GM18502 (cell line): Measurements from ENCODE around the gene SPTB.

Source experiments
- ATAC-seq: cut with Tn5 transposase; IDR thresholded peaks from one replicate; pipeline ENCODE4 v1.9.1; 2021; ENCODE audit warnings: mild to moderate bottlenecking; ENCODE audit not compliant: unreplicated experiment, poor library complexity

The SPTB gene

DNA sequence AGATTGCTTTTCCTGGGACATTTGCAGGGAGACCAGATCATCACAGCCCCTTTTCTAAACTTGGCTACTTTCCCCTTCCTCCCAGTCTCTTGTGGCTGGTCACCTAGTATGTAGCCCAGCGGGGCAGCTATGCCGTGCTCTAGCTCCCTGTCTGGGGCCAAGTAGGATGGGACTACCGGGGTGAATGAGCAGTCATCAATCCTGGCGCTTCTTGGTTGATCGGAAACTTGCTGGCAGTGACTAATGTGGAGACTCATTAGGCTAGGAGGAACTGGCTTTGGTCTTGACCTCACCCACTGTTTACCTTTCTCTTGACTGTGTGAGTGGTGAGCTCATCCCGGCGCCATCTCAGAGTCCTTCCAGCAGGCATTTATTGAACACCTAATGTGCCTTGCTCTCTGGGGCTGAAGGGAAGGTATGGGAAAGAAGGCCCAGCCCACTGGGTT is 159.6 kb downstream of the SPTB start:
- ATAC-seq: no peak

DNA sequence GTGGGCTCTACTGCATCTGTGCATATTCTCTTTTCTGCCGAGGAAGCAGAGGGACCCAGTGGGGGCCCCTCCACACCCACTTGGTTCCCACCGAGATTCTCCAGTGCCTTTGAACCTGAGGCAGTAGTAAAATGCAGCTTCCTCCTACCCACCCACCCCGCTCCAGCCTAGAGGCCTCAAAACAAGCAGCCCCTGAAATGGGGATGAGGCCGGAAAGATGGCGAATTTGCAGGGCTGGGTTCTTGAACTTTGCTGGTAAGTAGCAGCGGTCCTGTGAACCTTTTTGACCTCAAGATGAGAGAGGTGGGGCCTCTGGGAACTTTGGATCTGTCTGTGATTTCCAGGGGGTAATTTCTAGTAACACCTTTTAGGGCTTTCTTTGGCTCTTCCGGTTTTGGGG is 160.1 kb downstream of the SPTB start:
- ATAC-seq: no peak

DNA sequence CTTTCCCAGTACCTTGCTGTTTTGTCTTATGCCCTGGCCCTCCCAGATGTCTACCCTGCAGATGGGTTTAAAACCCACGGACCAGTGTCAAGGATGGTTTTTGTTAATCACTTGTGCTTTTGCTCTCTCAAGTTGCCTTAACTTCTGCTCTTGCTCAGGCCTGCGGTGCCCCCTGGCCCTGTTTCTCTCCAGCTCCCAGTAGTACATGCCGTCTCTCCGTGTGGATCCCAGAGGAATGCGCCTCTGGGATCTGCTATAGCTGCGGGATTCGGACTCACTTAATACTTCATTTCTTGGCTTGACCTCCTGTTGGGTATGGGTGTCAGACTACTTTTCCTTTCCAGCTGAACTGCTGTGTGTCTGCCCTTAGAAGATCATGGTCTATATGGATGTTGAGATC is 160.9 kb downstream of the SPTB start:
- no peak for ATAC-seq

DNA sequence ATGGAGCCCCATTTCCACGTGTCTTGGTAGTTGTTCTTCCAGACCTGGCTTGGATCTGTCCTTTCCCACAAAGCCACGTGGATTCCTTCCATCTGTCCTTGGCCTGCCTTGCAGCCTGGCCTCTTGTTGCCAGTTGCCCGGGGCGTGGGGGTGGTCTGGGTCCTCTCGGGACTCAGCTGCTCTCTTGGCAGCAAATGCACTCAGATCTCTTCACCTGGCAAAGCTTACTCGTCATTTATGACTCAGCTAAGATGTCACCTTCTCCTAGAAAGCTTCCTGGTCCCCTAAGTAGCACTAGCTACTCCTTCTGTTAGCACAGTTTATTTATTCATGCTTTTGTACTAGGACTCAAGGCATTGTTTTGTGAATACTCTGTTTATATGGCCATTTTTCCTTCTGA is 161.8 kb downstream of the SPTB start:
- no peak for ATAC-seq

DNA sequence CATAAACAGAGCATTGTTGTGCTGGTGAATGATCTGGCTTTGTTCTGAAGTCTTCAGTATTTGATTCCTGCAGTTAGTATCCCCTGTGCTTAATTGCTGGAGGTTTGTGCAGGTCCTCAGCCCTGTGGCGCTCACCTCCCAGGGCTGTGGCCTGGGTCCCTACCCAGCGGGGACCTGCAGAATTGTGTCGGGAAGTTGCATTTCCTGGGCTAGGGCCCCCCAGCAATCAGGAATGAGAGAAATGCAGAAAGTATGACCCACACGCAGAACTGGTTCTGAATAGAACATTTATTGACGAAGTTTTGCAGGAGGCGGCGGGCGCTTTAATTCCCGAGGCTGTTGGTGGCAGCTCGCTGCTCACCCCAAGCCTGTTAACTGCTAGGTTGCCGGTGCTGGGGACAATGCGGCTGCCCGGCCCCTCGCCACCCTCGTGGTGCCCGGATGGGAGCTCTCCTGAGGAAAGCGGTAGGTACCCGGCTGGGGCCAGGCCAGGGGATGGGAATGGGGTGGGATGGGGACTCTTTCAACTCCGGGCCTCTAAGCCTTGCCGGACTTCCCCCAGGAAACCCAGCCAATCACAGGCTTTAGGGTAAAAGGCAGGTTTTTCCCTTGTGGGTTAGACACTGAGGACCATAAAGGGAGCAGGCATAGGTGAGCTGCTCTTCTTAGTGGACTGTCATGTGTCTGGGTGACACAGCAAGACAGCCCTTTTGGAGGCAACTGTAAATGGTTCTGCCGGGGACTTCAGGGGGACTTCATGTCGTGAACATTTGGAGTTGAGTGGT is 163.9 kb downstream of the SPTB start:
- ATAC-seq: no peak

DNA sequence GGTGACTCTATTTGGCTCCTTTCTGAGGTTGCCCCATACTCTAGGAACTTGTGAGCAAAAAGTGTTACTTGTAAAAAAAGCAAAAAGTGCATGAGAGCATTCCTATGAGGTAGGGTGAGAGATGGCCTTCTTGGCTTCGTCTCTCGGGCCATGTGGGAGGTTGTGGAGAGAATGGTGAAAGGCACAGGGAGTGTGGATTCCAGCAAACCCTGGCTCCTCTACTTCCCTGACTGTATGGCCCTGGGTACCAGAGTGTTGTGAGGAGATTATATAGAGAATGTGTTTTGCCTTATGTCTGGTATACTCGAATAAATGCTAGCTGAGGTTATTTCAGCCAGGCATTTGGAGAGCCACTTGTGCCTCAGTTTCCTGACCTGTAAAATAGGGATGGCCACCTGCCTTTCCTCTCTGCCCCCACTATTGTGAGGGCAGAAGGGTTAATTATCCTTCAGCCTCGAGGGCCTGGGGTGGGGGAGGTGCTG is 164.5 kb downstream of the SPTB start:
- no peak for ATAC-seq

DNA sequence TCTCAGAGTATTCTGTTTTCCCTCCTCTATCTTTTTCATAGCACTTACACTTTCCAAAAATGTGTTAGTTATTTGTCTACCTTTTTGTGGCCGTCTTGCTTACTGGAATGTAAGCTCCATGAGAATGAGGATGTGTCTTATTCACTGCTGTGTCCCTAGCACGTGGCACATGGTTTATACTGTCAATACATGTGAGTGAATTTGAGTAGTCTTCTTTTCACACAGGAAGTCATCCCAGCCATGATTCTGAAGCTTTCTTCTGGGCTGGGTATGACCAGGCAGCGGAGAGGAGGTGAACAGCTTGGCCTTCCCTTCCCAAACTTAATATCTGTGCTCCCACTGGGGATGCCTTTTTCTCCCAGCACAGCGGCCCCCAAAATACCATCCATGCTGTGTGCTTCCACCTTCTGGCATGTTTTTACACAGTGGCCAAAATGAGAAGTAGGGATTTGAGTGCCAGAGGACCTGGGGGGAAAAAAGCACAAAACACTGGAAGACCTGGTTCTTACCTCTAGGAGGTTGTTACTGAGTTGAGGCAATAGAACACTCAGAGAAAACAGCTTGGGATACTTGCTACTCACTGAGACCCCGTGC is 165.2 kb downstream of the SPTB start:
- no peak for ATAC-seq

DNA sequence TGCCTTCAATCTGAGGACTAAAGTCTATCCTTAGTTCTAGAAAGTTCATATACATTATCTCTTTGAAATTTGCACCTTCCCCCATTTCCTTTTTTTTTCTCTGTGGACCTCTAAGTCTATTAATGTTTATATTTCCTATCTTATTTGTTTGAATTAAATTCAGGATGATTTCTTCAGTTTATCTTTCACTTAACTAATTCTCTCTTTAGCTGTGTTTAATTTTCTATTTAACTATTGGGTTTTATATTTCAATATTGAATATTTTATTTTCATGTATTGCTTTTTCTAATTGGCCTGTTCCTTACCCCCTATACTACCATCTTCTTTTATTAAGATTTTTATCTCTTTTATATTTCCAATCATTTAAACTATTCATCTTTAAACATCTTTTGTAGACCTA is 166.0 kb downstream of the SPTB start:
- ATAC-seq: no peak

DNA sequence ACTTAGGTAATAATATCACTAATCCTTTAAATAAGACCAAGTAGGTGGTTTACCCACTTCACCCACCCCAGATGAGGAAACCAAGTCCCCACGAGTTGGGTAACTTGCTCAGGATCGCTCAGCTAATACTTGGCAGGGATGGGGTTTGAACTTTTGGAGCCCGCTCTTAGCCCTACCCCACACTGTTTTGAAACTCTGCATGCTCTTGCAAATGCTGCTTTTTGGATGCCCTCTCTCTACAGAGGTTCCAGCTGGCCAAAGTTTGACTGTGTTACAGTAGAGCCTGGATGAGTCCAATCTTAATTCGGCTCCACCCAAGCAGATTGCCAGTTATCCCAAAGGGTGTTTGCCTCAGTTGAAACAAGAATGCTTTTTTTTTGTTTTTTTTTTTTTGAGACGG is 168.7 kb downstream of the SPTB start:
- ATAC-seq: no peak

DNA sequence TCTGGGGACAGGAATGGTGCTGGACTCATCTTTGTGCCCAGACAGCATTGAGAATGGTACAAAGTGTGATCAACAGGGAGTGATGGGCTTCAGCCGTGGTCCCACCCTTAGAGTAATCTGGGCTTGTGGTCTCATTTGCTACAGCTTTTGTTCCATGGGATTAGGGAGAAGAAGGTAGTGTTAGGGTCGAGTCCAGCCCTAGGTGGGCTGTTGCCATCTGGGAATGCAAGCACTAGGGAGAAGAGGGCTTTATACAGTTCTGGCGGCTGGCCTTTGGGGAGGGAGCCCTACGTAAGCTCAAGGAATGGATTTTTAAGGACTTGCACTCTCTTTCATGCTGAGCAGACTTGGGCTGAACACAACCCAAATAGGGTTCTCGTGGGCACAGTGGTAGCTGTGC is 170.6 kb downstream of the SPTB start:
- no peak for ATAC-seq

DNA sequence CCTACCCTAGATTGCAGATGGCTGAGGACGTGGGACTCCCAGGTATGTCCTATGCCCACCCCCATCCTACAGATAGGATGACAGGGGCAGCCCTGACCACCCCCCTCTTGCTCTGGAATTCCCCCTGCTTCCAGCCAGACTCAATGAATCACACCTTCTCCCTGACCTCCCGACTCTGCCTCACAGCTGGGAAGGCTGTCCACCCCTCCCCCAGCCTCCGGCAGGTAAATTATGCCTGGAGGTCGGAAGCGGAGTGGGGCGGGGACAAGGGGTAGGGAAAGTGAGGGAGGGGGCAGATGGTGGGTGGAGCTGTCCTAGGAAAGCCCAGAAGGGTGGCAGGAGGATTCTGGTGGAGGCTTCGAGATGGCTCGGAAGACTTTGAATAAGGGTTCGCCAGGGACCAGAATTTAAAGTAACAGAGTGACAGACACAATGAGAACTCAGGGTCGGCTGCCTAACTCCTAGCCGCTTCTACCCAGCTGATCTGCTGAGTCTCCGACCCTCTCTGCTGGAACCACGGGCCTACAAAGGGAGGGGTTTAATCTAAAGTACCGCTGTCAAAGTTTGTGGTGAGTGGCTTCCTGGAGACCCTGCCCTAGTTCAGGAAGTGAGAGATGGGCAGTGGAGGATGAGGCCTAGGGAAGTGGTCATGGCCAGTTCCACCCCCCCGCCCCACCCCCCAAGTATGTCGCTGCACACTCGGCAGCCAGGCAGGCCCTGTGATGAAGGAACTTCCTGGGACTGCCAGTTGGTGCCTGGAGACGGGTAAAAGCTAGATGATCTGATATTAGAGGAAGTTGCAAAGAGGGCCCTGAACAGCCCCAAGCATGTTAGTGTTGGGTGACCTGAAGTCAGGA is 171.3 kb downstream of the SPTB start:
- ATAC-seq: no peak

DNA sequence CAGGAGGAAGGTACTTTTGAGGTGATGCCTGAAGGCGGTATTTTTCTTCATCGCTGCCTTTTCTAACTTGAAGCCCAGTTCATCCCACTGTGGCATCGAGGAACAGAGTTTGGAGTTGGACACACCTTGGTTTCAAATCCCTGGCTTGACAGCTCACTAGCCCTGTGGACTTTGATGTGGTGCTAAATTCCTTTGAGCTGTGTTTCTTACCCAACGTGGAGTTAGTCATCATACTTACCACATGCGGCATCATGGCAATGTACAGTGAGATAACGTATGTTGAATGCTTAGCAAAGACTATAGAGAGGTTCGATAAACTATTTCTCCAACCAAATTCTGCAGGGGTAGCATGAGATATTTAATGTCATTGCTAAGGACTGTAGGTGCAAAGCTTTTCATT is 172.0 kb downstream of the SPTB start:
- no peak for ATAC-seq

DNA sequence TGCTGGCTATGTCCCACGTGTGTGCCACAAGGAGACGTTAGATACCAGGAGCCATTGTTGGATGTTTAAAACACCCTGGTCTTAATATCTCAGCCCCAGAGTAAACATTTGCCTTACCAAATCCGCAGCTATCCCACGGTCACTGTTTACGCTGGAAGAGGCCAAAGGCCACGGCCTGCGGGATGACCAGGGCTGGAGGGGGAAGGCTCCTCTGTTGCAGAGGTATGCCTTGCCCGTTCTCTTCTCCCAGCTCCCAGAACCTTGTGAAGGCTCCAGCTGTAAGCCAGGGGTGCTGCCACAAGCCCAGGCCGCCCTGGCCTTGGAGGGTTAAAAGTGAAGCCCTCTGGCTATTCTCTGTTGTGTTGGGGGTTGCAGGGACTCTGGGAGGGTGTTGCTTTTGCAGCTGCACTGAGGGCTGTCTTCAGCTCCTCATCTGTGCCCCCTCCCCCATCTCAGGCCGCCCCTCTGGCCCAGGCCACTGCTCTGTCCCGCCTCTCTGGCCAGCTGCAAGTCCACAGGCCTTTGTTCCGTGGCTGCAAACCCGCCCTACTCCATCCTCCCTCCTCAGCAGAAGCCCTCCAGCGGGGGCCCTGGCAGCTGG is 173.0 kb downstream of the SPTB start:
- ATAC-seq: no peak

DNA sequence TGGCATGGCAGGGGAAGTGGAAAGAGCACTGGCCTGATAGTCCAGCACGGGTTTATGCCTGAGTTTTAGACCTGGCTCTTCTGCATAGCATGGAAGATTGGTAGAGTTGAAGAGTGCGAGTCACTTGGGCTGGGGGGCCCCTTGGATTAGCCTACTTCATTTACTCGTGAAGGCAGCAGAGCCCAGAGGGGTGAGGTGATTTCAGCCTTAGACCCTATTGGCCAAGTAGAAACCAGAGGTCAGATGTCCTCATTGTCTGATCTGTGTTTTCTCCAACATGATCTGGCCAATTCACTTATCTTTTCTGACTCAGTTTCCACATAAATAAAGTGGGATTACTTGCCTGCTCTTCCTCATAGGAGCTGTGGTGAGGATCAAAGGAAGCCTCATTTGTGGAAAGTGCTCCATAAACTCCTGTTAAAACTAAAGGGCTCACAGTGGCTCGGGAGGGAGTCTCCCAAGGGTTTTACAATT is 173.6 kb downstream of the SPTB start:
- no peak for ATAC-seq

DNA sequence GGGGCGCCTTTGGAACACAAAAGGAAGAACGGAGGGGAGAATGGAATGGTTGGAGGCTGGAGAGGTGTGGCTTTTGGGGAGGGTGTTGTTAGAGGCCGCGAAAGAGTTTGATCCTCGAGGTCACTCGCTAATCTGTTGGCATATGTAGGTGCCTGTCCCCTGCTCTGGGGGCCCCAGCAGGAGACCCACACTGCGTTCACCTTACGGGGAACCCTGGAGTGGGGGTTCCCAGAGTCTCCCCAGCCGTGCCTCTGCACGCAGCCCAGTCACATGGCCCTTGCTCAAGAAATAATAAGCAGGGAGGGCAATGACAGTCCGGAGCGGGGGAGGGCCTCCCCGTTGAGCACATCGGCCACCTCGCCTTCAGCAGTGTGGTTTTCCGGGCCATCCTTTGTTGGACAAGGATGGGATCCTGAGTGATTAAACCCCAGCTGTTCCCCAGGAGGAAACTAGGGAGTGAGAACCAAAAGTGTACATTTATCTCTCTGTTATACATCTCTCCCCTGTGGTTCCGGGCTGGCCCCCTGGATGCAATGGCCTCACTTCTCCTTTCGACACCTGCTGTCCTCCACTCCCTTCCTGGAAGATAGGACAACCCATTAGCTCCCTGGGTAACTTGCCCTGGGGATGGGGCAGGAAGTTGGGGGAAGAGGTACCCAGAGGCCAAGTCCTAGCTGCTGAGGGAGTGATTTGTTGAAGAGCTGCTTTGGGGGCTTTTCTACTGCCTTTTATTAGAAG is 174.2 kb downstream of the SPTB start:
- ATAC-seq: no peak

DNA sequence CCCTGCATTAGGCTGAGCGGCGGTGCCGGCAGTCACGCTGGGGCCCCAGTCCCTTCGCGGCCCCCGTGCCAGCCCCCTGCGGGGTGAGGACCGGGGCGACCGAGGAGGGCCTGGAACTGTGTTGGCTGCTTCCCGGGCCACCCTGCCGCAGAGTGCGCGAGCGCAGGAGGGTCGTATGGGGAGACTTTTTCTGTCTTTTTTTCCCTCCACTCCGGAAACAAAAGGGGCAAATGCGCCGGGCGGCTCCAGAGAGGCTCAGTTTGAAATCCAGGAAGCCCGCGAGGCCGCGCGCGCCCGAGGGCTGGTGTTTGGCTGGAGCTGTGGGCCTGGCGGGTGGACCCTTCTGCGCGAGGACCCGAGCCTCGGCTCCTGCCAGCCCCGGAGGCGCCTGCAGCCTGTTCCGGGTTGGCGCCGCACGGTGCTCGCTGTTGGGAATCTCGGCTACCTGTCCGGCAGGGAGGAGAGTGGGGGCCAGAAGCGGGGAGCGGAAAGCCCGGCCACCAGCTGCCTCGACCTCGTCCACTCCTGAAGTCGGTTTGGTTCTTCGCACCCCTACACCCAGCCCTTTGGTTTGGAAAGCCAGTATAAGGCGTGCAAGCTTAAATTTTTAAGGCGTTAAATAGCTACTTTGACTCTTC is 174.8 kb downstream of the SPTB start:
- ATAC-seq: no peak

DNA sequence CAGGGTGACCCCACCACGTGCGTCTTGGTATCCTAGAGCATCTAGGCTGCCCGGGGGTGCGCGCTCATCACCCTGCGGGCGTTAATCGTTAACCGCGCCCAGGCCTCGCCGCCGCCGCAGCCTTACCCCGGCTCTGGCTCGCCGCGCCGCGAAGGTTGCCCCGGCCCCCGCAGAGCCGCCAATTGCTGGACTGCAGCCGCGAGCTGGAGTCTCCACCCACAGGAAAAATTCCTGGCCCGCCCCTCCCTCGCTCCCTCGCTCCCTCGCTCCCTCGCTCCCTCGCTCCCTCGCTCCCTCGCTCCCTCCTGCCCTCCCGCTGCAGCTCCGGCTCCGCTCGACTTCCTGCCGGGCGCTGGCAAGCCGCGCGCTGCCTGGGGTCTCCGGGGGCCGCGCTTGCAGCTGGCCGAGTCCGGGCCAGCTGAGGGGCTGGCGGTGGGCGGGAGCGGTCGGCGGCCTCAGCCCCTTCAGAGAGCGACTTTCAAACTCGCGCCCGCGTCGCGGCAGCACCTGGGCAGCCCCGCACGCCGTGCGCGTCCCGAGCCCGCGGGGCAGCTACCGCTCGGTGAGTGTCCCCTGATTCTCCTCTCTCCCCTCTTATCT is 175.5 kb downstream of the SPTB start, which contains the start of gene PLEKHG3:
TSS of gene PLEKHG3 (plus strand) at position 282 of the 600 bp plus-strand sequence. CDS start 23,208 bp downstream, outside the sequence.
- ATAC-seq: no peak

DNA sequence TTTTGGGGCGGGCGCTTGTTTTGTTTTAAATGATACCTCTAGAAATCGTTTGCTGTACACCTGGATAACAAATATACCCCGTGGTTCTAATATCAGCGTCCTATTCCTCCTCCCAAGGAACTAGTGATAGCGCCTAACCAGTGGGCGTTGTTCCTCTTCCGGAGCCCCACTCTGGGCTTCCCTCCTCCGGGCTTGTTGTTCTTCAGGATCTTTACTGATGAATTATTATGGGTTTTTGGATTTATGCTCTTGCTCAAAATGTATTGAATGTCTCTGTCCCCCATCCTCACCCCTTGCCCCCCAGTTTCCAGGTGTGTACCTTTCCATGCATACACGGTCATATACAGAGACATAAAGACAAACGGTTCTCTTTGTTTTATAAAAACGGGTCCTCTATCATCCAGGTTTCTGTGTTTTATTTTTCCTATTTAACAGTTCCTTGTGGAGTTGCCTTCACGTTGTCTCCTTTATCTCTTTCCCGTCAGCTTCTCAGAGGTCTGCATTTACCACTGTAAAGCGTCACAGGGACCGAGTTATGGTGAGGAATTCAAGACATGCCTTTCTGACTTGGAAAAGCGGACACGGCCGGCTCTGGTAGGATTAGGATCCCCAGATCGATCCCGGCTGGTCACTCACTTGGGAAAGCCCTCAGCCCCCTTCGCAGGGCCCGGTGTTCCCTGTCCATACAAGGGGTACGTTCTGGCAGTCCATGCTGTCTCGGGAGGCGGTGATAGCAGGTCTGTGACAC is 176.1 kb downstream of the SPTB start:
- ATAC-seq: no peak
